Measurements from ENCODE around the gene KRTAP12-2. TPM values are rescaled to one million over a fixed set of nuclear protein-coding genes. Genes with fewer than 3 reads are reported as not detected.

Gene KRTAP12-2
- polyA plus RNA-seq (ENCODE audit: low read depth in 6 of 6), result not detected

GRCh38 chr21:44666401-44667320, at the start of gene KRTAP12-2:
Gene KRTAP12-2, minus strand, starts transcription at chr21:44666927. Its CDS starts 41 bp downstream, at chr21:44666886.
- H3K4me3 Mint-ChIP-seq, result no peak within 1 kb of the TSS
- no peak for DNase-seq
- H3K4me1 Mint-ChIP-seq, result no peaks in the 10 kb centered on the region
- no peak for ATAC-seq (ENCODE audit: low read depth in 2 of 2)
- H3K9me3 Mint-ChIP-seq, result peaks cover 12 to 68% (median 34%) of the 10 kb centered on the region in 7 donors
- peaks cover 24 to 45% (median 45%) of the 10 kb centered on the region in 3 donors for H3K27me3 Mint-ChIP-seq
- H3K27ac Mint-ChIP-seq, result peak within 1 kb of the TSS in 1 of 6 donors; percentile 34
- peaks cover 10 to 11% of the 10 kb centered on the region in 2 donors for H3K36me3 Mint-ChIP-seq

- no peak for DNase-seq
- peaks cover 0 to 8% of the 10 kb centered on the region in 2 donors for H3K36me3 Mint-ChIP-seq
- H3K27me3 Mint-ChIP-seq, result peaks cover 46 to 78% (median 76%) of the 10 kb centered on the region in 3 donors
- peaks cover 0 to 13% (median 2%) of the 10 kb centered on the region in 7 donors for H3K9me3 Mint-ChIP-seq
- peaks cover 0 to 11% (median 6%) of the 10 kb centered on the region in 3 donors for H3K4me1 Mint-ChIP-seq
- no peak overlapping the region for H3K27ac Mint-ChIP-seq
- no peak for ATAC-seq (ENCODE audit: low read depth in 2 of 2)
- H3K4me3 Mint-ChIP-seq, result no peak overlapping the region
Observed at GRCh38 chr21:44714905-44715304, 48.2 kb upstream of the KRTAP12-2 start.

GRCh38 chr21:44713846-44714245, 47.1 kb upstream of the KRTAP12-2 start:
- peaks cover 53 to 79% (median 76%) of the 10 kb centered on the region in 3 donors for H3K27me3 Mint-ChIP-seq

GRCh38 chr21:44713130-44713529, 46.4 kb upstream of the KRTAP12-2 start:
- DNase-seq, result no peak
- Mint-ChIP-seq H3K4me1 (peaks cover 0 to 18% (median 10%) of the 10 kb centered on the region in 3 donors), H3K4me3 (no peak overlapping the region), H3K9me3 (peaks cover 0 to 13% (median 2%) of the 10 kb centered on the region in 7 donors), H3K27me3 (peaks cover 46 to 79% (median 75%) of the 10 kb centered on the region in 3 donors), H3K27ac (no peak overlapping the region), H3K36me3 (peaks cover 0 to 8% of the 10 kb centered on the region in 2 donors)
- no peak for ATAC-seq (ENCODE audit: low read depth in 2 of 2)

More at GRCh38 chr21:44713846-44714245, 47.1 kb upstream of the KRTAP12-2 start:
- Mint-ChIP-seq H3K4me3 (no peak overlapping the region), H3K27ac (no peak overlapping the region), H3K9me3 (peaks cover 0 to 13% (median 2%) of the 10 kb centered on the region in 7 donors), H3K36me3 (peaks cover 0 to 8% of the 10 kb centered on the region in 2 donors), H3K4me1 (peaks cover 0 to 18% (median 10%) of the 10 kb centered on the region in 3 donors)
- ATAC-seq (ENCODE audit: low read depth in 2 of 2) (no peak), DNase-seq (no peak)

- ATAC-seq (ENCODE audit: low read depth in 2 of 2), result no peak
- Mint-ChIP-seq H3K36me3 (peaks cover 0 to 8% of the 10 kb centered on the region in 2 donors), H3K27ac (no peak overlapping the region), H3K4me3 (no peak overlapping the region), H3K4me1 (peaks cover 0 to 18% (median 10%) of the 10 kb centered on the region in 3 donors), H3K27me3 (peaks cover 46 to 84% (median 80%) of the 10 kb centered on the region in 3 donors), H3K9me3 (peaks cover 0 to 13% (median 2%) of the 10 kb centered on the region in 7 donors)
- no peak for DNase-seq
Observed at GRCh38 chr21:44712203-44713028, 45.7 kb upstream of the KRTAP12-2 start.

- H3K9me3 Mint-ChIP-seq, result peaks cover 0 to 11% (median 2%) of the 10 kb centered on the region in 7 donors
- H3K27ac Mint-ChIP-seq, result peak within 1 kb of the TSS in 2 of 6 donors; percentile 30 to 78
- H3K4me3 Mint-ChIP-seq, result peak within 1 kb of the TSS in 2 of 8 donors; percentile 12 to 66
- peaks cover 0 to 18% (median 10%) of the 10 kb centered on the region in 3 donors for H3K4me1 Mint-ChIP-seq
- ATAC-seq (ENCODE audit: low read depth in 2 of 2), result no peak
- peaks cover 0 to 8% of the 10 kb centered on the region in 2 donors for H3K36me3 Mint-ChIP-seq
- H3K27me3 Mint-ChIP-seq, result peaks cover 48 to 92% (median 83%) of the 10 kb centered on the region in 3 donors
- DNase-seq, result no peak
Observed at GRCh38 chr21:44711327-44712202, 44.8 kb upstream of the KRTAP12-2 start, which contains the start of gene TSPEAR. Gene TSPEAR, minus strand, starts transcription at chr21:44711572. Its CDS starts 58 bp downstream, at chr21:44711514.

- Mint-ChIP-seq H3K9me3 (peaks cover under 1 to 10% (median 4%) of the 10 kb centered on the region in 7 donors), H3K4me3 (peak overlapping the region in 1 of 8 donors; percentile 12), H3K4me1 (peaks cover 0 to 21% (median 10%) of the 10 kb centered on the region in 3 donors), H3K27ac (no peak overlapping the region), H3K36me3 (peaks cover 0 to 10% of the 10 kb centered on the region in 2 donors), H3K27me3 (peaks cover 49 to 94% (median 79%) of the 10 kb centered on the region in 3 donors)
- ATAC-seq (ENCODE audit: low read depth in 2 of 2), result no peak
- no peak for DNase-seq
Observed at GRCh38 chr21:44710756-44711326, 44.1 kb upstream of the KRTAP12-2 start.

- H3K4me1 Mint-ChIP-seq, result peaks cover 0 to 22% (median 10%) of the 10 kb centered on the region in 3 donors
- DNase-seq (no peak), ATAC-seq (ENCODE audit: low read depth in 2 of 2) (no peak)
- H3K9me3 Mint-ChIP-seq, result peaks cover 0 to 15% (median 6%) of the 10 kb centered on the region in 7 donors
- H3K27ac Mint-ChIP-seq, result peak overlapping the region in 1 of 6 donors; percentile 78
- H3K27me3 Mint-ChIP-seq, result peaks cover 51 to 94% (median 81%) of the 10 kb centered on the region in 3 donors
- peaks cover 0 to 16% of the 10 kb centered on the region in 2 donors for H3K36me3 Mint-ChIP-seq
- H3K4me3 Mint-ChIP-seq, result peak overlapping the region in 1 of 8 donors; percentile 12
Observed at GRCh38 chr21:44710294-44710665, 43.6 kb upstream of the KRTAP12-2 start.

GRCh38 chr21:44709426-44710293, 42.9 kb upstream of the KRTAP12-2 start:
- Mint-ChIP-seq H3K27ac (no peak overlapping the region), H3K9me3 (peaks cover 0 to 21% (median 11%) of the 10 kb centered on the region in 7 donors), H3K27me3 (peaks cover 44 to 95% (median 81%) of the 10 kb centered on the region in 3 donors), H3K4me1 (peaks cover 0 to 21% (median 6%) of the 10 kb centered on the region in 3 donors), H3K36me3 (peaks cover 0 to 21% of the 10 kb centered on the region in 2 donors), H3K4me3 (no peak overlapping the region)
- no peak for DNase-seq
- ATAC-seq (ENCODE audit: low read depth in 2 of 2), result no peak

GRCh38 chr21:44708866-44709425, 42.2 kb upstream of the KRTAP12-2 start:
- peaks cover 0 to 28% (median 16%) of the 10 kb centered on the region in 7 donors for H3K9me3 Mint-ChIP-seq
- ATAC-seq (ENCODE audit: low read depth in 2 of 2) (no peak), DNase-seq (no peak)
- peaks cover 40 to 95% (median 81%) of the 10 kb centered on the region in 3 donors for H3K27me3 Mint-ChIP-seq
- peaks cover 0 to 16% of the 10 kb centered on the region in 2 donors for H3K36me3 Mint-ChIP-seq
- H3K4me3 Mint-ChIP-seq, result no peak overlapping the region
- peaks cover 0 to 21% (median 3%) of the 10 kb centered on the region in 3 donors for H3K4me1 Mint-ChIP-seq
- no peak overlapping the region for H3K27ac Mint-ChIP-seq
